Liver (tissue), 9 donors: ENCODE results near the gene PRIMPOL. TPM values are rescaled to one million over a fixed set of nuclear protein-coding genes. Genes with fewer than 3 reads are reported as not detected.

Experiments
- DNase-seq: peaks from one replicate; pipeline ENCODE4 v3.0.0-alpha.2; 2017; ENCODE audit warnings: low spot score
- H3K27ac ChIP-seq, 2 donors: one replicate each; pipeline ENCODE4 v1.7.0; 2013; ENCODE audit warnings: inconsistent platforms in 2 of 2, low read length in 2 of 2, control low read depth in 1 of 2, low read depth in 1 of 2, mild to moderate bottlenecking in 1 of 2
- H3K27me3 ChIP-seq, 4 donors: one replicate each; pipeline versions ENCODE4 v1.6.1 to v1.7.0; 2013; ENCODE audit warnings: low read length in 3 of 4, inconsistent platforms in 1 of 4, mild to moderate bottlenecking in 1 of 4, moderate library complexity in 1 of 4; ENCODE audit not compliant: control insufficient read depth in 4 of 4, insufficient read depth in 4 of 4
- H3K36me3 ChIP-seq, 4 donors: one replicate each; pipeline versions ENCODE4 v1.6.1 to v1.7.0; 2013; ENCODE audit warnings: low read length in 3 of 4, mild to moderate bottlenecking in 3 of 4, low read depth in 1 of 4, moderate library complexity in 1 of 4; ENCODE audit not compliant: control insufficient read depth in 4 of 4, insufficient read depth in 3 of 4
- H3K4me1 ChIP-seq, 4 donors: one replicate each; pipeline versions ENCODE4 v1.6.1 to v1.7.0; 2013; ENCODE audit warnings: low read length in 3 of 4, mild to moderate bottlenecking in 3 of 4, moderate library complexity in 1 of 4; ENCODE audit not compliant: control insufficient read depth in 4 of 4, insufficient read depth in 4 of 4
- H3K4me3 ChIP-seq, 3 donors: one replicate each; pipeline versions ENCODE4 v1.6.1 to v1.7.0; 2013; ENCODE audit warnings: low read length in 3 of 3, control low read depth in 1 of 3, low read depth in 1 of 3, mild to moderate bottlenecking in 1 of 3
- H3K9ac ChIP-seq, 2 donors: one replicate each; pipeline ENCODE4 v1.7.0; 2013; ENCODE audit warnings: low read length in 2 of 2, mild to moderate bottlenecking in 2 of 2, moderate library complexity in 2 of 2, control low read depth in 1 of 2, low read depth in 1 of 2
- H3K9me3 ChIP-seq, 4 donors: one replicate each; pipeline versions ENCODE4 v1.6.1 to v1.7.0; 2013; ENCODE audit warnings: low read length in 3 of 4; ENCODE audit not compliant: control insufficient read depth in 4 of 4
- ATF3 ChIP-seq: IDR thresholded peaks from 2 replicates; pipeline ENCODE4 v1.6.1; 2016; ENCODE audit warnings: antibody characterized with exemption
- CTCF ChIP-seq: fragments of 150-350 bp; IDR thresholded peaks from 2 replicates; pipeline ENCODE4 v1.5.1; 2017; ENCODE audit warnings: improper control_type of control experiment, low read depth, low read length; ENCODE audit not compliant: missing input control
- EGR1 ChIP-seq, 2 donors: IDR thresholded peaks; 2 replicates each; pipeline ENCODE4 v1.6.1; 2016 to 2018; ENCODE audit warnings: antibody characterized with exemption in 2 of 2, low read depth in 2 of 2
- FOXA1 ChIP-seq: IDR thresholded peaks from 2 replicates; pipeline ENCODE4 v1.6.1; 2016; ENCODE audit warnings: antibody characterized with exemption
- FOXA2 ChIP-seq: IDR thresholded peaks from 2 replicates; pipeline ENCODE4 v1.6.1; 2016; ENCODE audit warnings: antibody characterized with exemption
- GABPA ChIP-seq, 2 donors: IDR thresholded peaks in 1 of 2; conservative IDR thresholded peaks in 1 of 2; 2 replicates each; pipeline ENCODE4 v1.6.1; 2016; ENCODE audit warnings: antibody characterized with exemption in 2 of 2, mild to moderate bottlenecking in 1 of 2, moderate library complexity in 1 of 2
- HNF4A ChIP-seq, 2 donors: conservative IDR thresholded peaks; 2 replicates each; pipeline ENCODE4 v1.6.1; 2016; ENCODE audit warnings: antibody characterized with exemption in 2 of 2, mild to moderate bottlenecking in 2 of 2
- JUND ChIP-seq, 2 donors: IDR thresholded peaks; 2 replicates each; pipeline ENCODE4 v1.6.1; 2016; ENCODE audit warnings: antibody characterized with exemption in 2 of 2
- MAX ChIP-seq: IDR thresholded peaks from 2 replicates; pipeline ENCODE4 v1.6.1; 2016; ENCODE audit warnings: antibody characterized with exemption
- NR2F2 ChIP-seq: IDR thresholded peaks from 2 replicates; pipeline ENCODE4 v1.6.1; 2016; ENCODE audit warnings: antibody characterized with exemption
- RAD21 ChIP-seq, 2 donors: IDR thresholded peaks; 2 replicates each; pipeline ENCODE4 v1.6.1; 2016; ENCODE audit warnings: antibody characterized with exemption in 2 of 2, mild to moderate bottlenecking in 2 of 2
- RXRA ChIP-seq, 2 donors: IDR thresholded peaks; 2 replicates each; pipeline ENCODE4 v1.6.1; 2017 to 2018; ENCODE audit warnings: antibody characterized with exemption in 2 of 2, mild to moderate bottlenecking in 1 of 2
- SP1 ChIP-seq: IDR thresholded peaks from 2 replicates; pipeline ENCODE4 v1.6.1; 2018; ENCODE audit warnings: antibody characterized with exemption, mild to moderate bottlenecking
- TAF1 ChIP-seq: conservative IDR thresholded peaks from 2 replicates; pipeline ENCODE4 v1.6.1; 2016; ENCODE audit warnings: antibody characterized with exemption, mild to moderate bottlenecking
- YY1 ChIP-seq: IDR thresholded peaks from 2 replicates; pipeline ENCODE4 v1.6.1; 2016; ENCODE audit warnings: antibody characterized with exemption, mild to moderate bottlenecking
- WGBS: extraction: QIAGEN DNeasy Blood & Tissue Kit; methylation state at CpG from one replicate; pipeline ENCODE4 v1.1.7; 2013; 5-methylcytosine and 5-hydroxymethylcytosine counted together
- polyA plus RNA-seq, 2 donors: library from polyadenylated mRNA; stranded (reverse) in 1 of 2; unstranded in 1 of 2; fragments of 200-250 nt in 1 of 2; fragments of >200 nt in 1 of 2; fragmentation: Nextera tagmentation in 1 of 2; extraction: Ambion mirVana in 1 of 2; gene quantifications; one replicate each; pipeline versions ENCODE4 v1.2.1 to v1.2.3, GENCODE V29; 2013 to 2015
- total RNA-seq, 2 donors: library from RNA; depleted of rRNA; stranded (reverse); fragments of >200 nt; gene quantifications; one replicate each; pipeline ENCODE4 v1.2.3, GENCODE V29; 2014
- TF ChIP-seq, protein P1 (sequence below): IDR thresholded peaks from 2 replicates; pipeline ENCODE4 v1.6.1; 2016; ENCODE audit warnings: antibody characterized with exemption, mild to moderate bottlenecking
- donor health status: healthy.
- donor health status: healthy.
- donor health status: healthy.
- donor health status: healthy.
- donor health status: healthy.

PRIMPOL gene
- total and polyA plus RNA-seq, 4 donors: 2.2 to 7.3 (median 5.5) TPM

DNA sequence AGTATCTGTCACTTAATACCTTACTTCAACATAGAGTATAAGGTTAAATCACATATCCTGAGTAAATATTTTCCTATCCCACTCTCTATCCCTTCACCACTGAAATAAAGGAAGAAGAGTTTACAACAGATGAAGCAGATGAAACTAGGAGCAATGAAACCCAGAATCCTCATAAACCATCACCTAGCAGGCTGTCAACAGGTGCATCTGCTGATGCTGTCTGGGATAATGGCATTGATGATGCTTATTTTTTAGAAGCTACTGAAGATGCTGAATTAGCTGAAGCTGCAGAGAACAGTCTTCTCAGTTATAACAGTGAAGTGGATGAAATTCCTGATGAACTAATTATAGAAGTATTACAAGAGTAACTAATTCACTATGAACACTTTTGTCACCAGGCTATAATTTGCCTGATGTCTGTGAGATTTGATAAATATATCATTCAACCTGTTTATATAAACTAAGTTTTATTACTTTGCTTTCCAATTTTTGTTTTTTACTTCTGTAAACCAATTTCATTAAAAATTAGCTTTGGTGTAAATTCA, 44.9 kb downstream of the PRIMPOL start:
- Histone ChIP-seq H3K9me3 (no peaks in the 10 kb centered on the region), H3K9ac (no peak overlapping the region), H3K27ac (no peak overlapping the region), H3K36me3 (no peaks in the 10 kb centered on the region), H3K4me1 (no peaks in the 10 kb centered on the region), H3K27me3 (no peaks in the 10 kb centered on the region), H3K4me3 (no peak overlapping the region)
- no peak for TF ChIP-seq FOXA2
- no peak for TF ChIP-seq NR2F2
- no peak for TF ChIP-seq MAX
- DNase-seq: no peak

GRCh38 chr4:184695178-184695896, 45.8 kb downstream of the PRIMPOL start:
- DNase-seq: no peak
- Histone ChIP-seq H3K9ac (no peak overlapping the region), H3K4me3 (no peak overlapping the region), H3K36me3 (no peaks in the 10 kb centered on the region), H3K9me3 (no peaks in the 10 kb centered on the region), H3K27ac (no peak overlapping the region), H3K4me1 (no peaks in the 10 kb centered on the region), H3K27me3 (no peaks in the 10 kb centered on the region)
- TF ChIP-seq RAD21 (IDR thresholded peaks at IDR 0.05) (no peak), FOXA2 (no peak), JUND (IDR thresholded peaks at IDR 0.05) (no peak), ATF3 (no peak)
- TF ChIP-seq, protein P1, sequence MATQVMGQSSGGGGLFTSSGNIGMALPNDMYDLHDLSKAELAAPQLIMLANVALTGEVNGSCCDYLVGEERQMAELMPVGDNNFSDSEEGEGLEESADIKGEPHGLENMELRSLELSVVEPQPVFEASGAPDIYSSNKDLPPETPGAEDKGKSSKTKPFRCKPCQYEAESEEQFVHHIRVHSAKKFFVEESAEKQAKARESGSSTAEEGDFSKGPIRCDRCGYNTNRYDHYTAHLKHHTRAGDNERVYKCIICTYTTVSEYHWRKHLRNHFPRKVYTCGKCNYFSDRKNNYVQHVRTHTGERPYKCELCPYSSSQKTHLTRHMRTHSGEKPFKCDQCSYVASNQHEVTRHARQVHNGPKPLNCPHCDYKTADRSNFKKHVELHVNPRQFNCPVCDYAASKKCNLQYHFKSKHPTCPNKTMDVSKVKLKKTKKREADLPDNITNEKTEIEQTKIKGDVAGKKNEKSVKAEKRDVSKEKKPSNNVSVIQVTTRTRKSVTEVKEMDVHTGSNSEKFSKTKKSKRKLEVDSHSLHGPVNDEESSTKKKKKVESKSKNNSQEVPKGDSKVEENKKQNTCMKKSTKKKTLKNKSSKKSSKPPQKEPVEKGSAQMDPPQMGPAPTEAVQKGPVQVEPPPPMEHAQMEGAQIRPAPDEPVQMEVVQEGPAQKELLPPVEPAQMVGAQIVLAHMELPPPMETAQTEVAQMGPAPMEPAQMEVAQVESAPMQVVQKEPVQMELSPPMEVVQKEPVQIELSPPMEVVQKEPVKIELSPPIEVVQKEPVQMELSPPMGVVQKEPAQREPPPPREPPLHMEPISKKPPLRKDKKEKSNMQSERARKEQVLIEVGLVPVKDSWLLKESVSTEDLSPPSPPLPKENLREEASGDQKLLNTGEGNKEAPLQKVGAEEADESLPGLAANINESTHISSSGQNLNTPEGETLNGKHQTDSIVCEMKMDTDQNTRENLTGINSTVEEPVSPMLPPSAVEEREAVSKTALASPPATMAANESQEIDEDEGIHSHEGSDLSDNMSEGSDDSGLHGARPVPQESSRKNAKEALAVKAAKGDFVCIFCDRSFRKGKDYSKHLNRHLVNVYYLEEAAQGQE: no peak
- 90% methylated on average over 3 of the region's 3 CpGs for WGBS

GRCh38 chr4:184697956-184698355, 48.4 kb downstream of the PRIMPOL start:
- no peak for DNase-seq
- Histone ChIP-seq H3K4me3 (no peak overlapping the region), H3K4me1 (no peaks in the 10 kb centered on the region), H3K27ac (no peak overlapping the region), H3K9me3 (no peaks in the 10 kb centered on the region), H3K27me3 (no peaks in the 10 kb centered on the region), H3K36me3 (no peaks in the 10 kb centered on the region), H3K9ac (no peak overlapping the region)
- WGBS: 95% methylated on average over 3 of the region's 3 CpGs
- TF ChIP-seq RXRA (IDR thresholded peaks at IDR 0.05) (no peak), CTCF (no peak), HNF4A (conservative IDR thresholded peaks at IDR 0.05) (no peak), FOXA1 (no peak), TAF1 (no peak), MAX (no peak), EGR1 (IDR thresholded peaks at IDR 0.05; ENCODE audit: low read depth in 2 of 2) (no peak), YY1 (no peak), NR2F2 (no peak), SP1 (no peak), FOXA2 (no peak), ATF3 (no peak), GABPA (IDR thresholded peaks at IDR 0.05 in 1 of 2, conservative IDR thresholded peaks at IDR 0.05 in 1 of 2) (no peak), JUND (IDR thresholded peaks at IDR 0.05) (no peak), RAD21 (IDR thresholded peaks at IDR 0.05) (no peak)
- TF ChIP-seq, protein P1: no peak
